Stimulated activated CD8-positive, alpha-beta memory T cell treated with anti-CD3 and anti-CD28 coated beads, Interleukin-7, amount 100 ng/mL, for 24 hours (primary cell): ENCODE results near the gene PAGR1.
"Not testable (repeated sequence)": the region's sequence is repeated elsewhere in the genome, so short reads cannot be mapped to it uniquely, and the experiment has no call there.

Source experiments
- DNase-seq: peaks from one replicate; pipeline ENCODE4 v3.0.0-alpha.2; 2020; ENCODE audit warnings: low read depth

The PAGR1 gene

DNA sequence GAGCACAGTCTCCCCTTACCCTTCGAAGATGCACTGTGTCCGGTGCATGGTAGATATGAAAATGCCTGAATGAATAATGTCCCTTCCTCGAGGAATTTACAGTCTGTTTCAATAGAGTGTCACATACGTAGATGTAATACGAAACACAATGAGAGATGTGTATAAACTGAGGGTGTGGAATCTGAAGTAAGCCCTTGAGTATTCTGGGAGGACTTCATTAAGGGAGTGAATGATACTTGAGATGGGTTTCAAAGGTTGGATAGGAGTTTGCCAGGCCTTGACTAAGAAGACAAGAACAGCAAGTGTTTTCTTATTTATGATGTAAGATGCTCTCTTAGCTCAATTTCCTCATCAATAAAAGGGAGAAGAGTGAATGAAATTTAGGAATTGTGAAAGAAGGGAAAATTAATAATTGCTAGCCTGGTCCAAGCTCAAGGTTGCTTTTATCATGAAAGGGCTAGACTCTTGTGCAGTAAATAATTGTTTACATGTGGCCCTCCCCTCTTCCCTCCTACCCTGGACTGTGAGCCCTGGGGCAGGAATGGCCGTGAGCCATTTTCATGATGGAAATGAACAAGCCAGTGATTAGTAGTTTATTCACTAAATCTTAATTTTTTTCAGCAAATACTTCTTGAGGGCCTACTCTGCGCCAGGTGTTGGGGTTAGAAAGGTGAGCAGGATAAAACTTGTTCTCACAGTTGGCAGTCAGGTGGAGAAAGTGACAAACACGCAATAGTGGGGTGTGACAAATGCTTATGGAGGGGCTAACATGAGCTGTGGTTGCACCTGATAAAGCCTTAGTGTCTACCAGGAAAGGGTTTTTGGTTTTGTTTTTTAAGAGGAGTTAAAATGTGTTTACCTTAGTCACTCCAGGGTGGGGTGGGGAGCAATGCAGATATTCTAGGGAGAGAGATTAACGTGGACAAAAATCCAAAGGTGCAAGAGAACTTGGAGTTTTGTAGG, 23.8 kb upstream of the PAGR1 start:
- DNase-seq, result no peak

DNA sequence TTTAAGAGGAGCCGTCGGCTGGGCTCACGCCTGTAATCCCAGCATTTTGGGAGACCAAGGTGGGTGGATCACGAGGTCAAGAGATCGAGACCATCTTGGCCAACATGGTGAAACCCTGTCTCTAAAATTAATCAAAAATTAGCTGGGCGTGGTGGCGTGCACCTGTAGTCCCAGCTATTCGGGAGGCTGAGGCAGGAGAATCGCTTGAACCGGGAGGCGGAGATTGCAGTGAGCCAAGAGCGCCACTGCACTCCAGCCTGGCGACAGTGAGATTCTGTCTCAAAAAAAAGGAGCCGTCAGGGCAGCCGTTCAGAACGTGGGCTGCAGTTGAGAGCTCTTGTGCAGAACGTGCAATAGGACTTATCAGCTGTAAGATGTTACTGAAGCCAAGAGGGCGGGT, 22.8 kb upstream of the PAGR1 start:
- DNase-seq, result not testable (repeated sequence)

DNA sequence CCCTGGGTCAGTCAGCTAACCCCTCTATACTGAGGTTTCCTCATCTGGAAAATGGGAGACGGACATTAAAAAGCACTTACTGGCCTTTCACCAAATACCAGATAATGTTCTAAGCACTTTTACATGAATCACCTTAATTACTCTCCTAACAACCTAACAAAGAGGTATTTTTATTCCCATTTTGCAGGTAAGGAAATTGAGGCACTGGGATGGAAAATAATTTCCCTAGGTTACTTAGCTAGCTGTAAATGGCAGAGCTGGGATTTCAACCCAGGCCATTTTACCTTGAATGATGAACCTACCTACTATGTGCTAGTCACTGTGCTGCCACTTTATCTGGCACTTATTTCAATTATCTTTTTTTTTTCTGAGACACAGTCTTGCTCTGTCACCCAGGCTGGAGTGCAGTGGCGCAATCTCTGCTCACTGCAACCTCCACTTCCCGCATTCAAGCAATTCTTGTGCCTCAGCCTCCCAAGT, 21.7 kb upstream of the PAGR1 start:
- no peak for DNase-seq

DNA sequence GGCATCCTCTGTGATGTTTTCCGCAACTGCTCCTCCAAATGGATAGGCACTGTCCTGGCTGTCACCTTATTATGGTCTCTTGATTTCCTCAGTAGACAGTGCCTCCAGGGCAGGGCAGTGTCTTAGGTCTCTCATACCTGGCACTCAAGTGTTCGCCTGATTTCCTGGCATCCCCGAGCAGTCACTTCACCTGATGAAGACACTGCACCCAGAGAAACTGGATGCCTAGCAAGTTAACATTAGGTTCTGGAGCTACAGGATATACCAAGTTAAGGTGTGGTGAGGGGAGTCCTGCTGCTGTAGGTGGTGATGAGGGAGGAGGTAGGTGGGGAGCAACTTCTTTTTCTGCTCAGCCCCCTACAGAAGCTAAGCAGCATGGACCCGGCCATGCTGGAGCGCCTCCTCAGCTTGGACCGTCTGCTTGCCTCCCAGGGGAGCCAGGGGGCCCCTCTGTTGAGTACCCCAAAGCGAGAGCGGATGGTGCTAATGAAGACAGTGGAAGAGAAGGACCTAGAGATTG, 13.5 kb upstream of the PAGR1 start:
- no peak for DNase-seq

DNA sequence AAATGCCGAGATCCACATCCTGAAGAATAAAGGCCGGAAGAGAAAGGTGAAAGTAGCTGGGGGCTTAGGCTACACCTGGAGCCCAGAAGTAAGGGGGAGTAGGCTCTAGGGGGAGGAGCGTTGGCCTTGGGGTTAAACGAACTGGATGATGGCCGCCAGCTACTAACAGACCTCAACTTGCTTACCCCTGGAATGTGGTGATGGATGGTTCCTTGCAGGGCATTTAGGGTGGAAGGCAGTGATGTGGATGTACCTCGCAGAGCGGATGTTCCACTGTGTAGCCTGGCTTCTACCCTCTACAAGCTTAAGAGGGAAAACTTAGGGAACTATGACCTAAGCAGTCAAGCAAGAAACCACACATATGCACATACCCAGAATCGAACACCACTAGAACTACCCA, 11.9 kb upstream of the PAGR1 start:
- DNase-seq, result no peak

DNA sequence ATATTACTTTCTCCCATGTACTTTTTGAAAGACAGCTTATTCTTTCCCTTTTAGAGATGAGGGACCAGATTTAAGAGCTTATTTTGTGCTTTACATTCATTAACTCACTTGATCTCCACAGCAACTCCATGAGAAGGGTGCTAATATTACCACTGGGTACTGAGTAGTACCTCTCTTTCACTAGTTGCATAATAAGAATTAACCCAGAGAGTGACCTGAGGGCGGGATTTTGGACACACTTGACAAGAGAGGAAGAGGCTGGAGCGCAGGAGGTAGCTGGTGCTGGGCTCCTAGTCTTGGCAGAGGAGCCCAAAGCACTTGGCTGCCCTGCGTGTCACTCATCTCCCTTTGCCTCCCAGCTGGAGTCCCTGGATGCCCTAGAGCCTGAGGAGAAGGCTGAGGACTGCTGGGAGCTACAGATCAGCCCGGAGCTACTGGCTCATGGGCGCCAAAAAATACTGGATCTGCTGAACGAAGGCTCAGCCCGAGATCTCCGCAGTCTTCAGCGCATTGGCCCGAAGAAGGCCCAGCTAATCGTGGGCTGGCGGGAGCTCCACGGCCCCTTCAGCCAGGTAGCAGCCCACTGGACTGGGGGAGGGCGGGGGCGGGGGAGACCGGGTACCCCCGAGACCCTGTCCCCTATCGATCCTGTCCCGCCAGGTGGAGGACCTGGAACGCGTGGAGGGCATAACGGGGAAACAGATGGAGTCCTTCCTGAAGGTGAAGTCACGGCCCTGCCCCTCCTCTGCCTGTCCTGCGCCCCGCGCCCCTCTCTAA, 11.3 kb upstream of the PAGR1 start:
- DNase-seq, result no peak

DNA sequence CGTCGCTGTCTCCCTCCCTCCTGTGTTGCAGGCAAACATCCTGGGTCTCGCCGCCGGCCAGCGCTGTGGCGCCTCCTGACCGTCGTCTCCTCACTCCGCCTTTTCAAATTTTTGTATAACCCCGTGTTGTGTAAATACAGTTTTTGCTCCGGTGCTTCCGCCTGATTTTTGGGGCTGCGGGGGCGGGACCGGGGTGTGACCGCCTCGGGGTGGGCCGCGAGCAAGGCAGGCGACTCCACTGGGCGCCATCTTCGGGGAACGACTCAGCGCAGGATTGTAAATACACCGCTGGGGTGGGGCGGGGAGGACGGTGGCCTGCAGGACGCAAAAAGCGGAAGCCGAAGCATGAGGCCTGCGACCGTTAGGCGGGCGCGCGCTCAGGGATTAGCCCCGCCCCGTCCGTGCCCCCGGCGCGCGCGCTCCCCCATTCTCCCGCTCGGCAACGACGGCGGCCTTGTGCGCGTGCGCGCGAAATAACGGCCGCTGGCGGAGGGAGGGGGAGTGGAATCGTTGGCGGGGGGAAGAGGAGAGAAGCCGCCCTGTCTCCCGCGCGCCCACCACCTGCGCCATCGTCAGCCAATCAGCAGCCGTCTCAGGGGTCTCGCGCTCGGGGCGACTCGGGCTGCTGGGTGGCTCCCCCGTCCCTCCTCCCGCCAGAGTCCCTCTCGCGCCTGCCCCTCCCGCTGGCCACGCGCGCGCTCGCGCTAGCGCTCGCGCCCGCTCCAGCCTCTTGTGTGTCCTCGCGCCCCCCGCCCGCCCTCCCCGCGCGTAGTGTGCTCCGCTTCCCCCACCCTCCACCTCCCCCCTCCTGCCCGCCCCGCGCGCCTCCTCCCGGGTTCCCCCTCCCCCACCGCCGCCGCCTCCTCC, 10.5 kb upstream of the PAGR1 start:
- peak; percentile 92 for DNase-seq

DNA sequence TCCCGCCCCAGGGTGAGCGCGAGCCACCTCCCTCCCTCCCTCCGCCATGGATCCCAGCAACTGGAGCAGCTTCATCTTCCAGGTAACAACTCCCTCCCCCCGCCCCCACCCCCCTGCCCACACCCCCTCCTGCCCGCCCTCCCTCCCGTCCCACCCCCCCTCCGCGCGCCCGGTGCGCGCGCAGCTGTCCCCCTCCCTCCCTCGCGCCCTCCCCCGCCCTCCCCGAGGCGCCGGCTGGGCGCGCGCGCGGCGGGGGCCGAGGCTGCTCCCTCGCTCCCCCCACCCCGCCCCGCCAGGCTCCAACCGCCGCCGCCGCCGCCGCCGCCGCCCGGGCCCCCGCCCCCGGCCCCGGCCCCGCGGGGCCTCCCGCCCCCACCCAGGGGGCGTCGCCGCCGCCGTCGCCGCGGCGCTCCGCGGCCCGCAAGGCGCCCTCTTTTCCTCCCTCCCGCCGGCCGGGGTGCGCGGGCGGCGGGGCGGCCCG, 9.8 kb upstream of the PAGR1 start, which contains the start of gene MAZ:
MAZ (plus strand) TSS at position 431 of the 481 bp plus-strand sequence. CDS start 173 bp downstream, outside the sequence.
- DNase-seq, result no peak

DNA sequence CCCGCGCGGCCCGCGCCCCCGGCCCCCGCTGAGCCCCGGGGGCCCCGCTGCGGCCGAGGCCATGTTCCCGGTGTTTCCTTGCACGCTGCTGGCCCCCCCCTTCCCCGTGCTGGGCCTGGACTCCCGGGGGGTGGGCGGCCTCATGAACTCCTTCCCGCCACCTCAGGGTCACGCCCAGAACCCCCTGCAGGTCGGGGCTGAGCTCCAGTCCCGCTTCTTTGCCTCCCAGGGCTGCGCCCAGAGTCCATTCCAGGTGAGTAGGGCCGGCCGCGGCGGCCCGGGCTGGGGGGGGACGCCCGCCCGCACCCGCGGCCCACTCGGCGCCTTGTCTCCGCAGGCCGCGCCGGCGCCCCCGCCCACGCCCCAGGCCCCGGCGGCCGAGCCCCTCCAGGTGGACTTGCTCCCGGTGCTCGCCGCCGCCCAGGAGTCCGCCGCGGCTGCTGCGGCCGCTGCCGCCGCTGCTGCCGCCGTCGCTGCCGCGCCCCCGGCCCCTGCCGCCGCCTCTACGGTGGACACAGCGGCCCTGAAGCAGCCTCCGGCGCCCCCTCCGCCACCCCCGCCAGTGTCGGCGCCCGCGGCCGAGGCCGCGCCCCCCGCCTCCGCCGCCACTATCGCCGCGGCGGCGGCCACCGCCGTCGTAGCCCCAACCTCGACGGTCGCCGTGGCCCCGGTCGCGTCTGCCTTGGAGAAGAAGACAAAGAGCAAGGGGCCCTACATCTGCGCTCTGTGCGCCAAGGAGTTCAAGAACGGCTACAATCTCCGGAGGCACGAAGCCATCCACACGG, 9.1 kb upstream of the PAGR1 start:
- no peak for DNase-seq

DNA sequence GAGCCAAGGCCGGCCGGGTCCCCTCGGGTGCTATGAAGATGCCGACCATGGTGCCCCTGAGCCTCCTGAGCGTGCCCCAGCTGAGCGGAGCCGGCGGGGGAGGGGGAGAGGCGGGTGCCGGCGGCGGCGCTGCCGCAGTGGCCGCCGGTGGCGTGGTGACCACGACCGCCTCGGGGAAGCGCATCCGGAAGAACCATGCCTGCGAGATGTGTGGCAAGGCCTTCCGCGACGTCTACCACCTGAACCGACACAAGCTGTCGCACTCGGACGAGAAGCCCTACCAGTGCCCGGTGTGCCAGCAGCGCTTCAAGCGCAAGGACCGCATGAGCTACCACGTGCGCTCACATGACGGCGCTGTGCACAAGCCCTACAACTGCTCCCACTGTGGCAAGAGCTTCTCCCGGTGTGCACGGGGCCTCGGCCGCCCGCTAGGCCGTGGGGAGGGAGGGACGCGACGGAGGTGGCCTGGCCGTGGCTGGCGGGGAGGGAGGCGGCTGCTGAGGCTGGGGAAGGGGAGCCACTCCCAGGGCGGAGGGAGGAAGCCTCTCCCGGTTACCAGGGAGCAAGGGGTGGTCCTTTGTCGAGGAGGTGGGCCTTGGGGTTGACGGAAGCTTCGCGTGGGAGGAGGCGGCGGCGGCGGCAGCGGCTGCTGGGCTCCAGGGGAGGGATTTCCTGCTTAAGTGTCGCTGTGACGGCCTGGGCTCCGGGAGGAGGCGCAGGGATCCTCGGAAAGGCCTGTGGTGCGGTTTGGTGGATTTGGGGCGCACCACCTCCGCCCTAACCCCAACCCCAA, 8.3 kb upstream of the PAGR1 start:
- peak; percentile 65 for DNase-seq

DNA sequence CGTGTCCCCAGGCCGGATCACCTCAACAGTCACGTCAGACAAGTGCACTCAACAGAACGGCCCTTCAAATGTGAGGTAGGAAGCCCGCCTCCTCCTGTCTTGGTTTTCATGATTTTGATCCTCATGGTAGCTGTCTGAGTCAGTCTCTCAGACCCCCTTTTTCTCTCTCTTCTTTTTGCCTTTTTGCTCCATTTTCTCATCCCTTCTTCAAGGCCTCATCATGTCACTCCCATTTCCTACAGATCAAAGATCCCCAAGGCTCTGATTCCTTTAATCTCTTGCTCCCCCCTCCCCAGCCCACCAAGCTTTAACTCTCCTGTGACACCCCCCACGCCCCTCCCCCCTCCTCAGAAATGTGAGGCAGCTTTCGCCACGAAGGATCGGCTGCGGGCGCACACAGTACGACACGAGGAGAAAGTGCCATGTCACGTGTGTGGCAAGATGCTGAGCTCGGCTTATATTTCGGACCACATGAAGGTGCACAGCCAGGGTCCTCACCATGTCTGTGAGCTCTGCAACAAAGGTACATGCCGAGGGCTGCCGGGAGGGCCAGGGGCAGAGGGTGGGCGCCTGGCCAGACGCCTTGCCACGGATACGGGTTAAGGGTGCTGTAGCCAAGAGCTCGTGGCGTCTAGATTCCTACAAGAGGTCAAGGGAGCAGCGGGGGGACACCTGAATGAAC, 7.6 kb upstream of the PAGR1 start:
- DNase-seq, result no peak

DNA sequence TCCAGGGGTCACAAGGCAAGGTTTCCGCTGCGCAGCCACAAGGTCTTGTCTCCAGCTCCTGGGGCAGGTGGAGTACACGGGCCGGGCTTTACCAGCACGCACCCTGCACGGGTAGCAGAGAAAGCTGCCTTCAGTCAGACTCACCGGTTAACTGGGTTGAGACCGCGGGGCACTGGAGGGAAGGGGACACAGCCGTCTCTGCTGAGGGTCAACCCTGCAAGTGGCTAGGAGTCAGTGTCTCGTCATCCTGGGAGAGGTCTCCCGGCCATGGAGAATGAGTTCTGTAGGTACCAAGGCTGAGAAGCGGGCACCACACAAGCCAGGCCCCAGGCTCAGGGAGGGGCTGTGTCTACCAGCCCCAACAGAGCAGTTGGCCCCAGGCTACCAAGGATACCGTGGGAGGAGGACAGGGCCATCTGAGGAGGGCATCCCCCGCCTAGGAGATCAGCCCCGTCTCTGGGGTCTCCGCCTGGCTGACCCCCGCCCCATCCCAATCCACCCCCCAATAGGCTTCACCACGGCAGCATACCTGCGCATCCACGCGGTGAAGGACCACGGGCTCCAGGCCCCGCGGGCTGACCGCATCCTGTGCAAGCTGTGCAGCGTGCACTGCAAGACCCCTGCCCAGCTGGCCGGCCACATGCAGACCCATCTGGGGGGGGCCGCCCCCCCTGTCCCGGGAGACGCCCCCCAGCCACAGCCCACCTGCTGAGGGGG, 6.8 kb upstream of the PAGR1 start:
- DNase-seq, result no peak

DNA sequence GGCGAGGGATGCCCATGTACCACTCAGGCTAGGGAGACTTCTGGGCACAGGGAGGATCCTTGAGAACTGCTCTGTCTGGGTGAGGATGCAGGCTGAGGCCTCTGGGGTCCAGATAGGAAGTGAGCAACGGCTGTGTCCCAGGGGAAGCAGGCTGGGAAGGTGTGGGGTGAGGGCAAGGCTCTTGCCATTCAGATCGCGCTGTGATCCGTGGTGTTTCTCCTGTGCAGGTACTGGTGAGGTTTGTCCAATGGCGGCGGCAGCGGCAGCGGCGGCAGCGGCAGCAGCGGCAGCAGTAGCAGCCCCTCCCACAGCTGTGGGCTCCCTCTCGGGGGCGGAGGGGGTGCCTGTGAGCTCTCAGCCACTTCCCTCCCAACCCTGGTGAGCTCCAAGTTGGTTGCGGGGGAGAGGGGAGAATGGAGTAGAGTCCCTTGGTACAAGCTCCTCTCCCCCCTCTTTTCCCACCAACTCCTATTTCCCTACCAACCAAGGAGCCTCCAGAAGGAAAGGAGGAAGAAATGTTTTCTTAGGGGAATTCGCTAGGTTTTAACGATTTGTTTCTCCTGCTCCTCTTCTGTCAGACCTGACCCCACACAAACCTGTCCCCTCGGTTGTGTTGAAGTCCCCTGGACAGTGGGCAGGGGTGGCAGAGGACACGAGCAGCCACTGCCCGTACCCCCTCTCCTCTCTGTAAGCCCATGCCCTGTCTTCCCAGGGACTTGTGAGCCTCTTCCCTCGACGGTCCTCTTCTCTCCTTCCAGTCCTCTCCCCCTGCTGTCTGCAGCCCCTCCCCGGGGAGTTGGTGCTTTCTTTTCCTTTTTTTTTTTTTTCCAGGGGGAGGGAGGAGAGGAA, 5.9 kb upstream of the PAGR1 start:
- no peak for DNase-seq

DNA sequence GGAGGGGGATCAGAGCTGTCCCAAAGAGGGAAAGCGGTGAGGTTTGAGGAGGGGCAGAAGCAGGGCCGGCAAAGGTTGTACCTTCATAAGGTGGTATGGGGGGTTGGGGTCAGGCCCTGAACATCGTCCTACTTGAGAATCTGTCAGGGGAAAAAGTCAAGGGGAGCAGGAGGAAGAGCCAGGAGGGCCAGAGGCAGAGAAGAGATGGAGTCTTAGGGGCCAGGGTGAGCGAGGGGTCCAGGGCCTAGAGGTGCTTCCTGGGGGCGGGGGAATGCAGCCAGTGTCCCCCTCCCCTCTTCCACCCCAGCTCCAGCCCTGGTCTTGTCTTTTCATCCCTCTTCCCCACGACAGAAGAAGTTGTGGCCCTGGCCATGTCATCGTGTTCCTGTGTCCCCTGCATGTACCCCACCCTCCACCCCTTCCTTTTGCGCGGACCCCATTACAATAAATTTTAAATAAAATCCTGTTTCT, 5.2 kb upstream of the PAGR1 start:
- no peak for DNase-seq

DNA sequence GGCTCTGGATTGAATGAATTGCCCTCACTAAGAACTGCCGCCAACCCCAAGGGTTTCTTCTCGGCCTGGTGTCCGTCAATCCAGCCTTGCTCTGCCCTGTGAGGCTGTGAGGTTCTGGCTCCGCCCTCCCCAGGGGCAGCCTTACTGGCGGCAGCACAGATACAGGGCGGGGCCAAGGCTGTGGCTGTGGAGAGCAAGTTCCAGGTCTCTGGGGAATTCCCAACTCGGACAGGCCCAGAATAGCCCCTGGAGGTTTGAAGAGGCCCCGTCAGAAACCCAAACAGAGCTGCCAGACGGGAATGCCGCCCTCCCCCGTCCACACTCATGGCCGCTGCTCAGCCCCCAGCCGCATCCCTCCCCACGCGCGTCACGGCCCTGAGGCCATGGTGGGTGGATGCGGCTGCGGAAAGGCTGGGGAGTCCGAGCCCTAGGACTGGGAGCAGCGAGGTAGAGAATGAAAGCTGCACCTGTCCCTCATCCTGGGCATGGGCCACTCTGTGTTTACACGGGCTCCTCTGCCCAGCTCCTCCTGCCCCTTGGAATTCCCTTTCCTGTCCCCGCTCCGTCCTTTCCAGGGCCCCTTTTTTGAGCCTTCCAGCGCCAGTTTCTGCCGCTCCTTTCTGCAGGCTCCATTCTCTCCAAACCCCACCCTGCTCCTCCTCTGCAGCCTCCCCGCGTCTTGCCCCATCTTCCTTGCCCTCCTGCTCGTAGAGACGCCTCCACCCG, 4.6 kb upstream of the PAGR1 start:
- no peak for DNase-seq

DNA sequence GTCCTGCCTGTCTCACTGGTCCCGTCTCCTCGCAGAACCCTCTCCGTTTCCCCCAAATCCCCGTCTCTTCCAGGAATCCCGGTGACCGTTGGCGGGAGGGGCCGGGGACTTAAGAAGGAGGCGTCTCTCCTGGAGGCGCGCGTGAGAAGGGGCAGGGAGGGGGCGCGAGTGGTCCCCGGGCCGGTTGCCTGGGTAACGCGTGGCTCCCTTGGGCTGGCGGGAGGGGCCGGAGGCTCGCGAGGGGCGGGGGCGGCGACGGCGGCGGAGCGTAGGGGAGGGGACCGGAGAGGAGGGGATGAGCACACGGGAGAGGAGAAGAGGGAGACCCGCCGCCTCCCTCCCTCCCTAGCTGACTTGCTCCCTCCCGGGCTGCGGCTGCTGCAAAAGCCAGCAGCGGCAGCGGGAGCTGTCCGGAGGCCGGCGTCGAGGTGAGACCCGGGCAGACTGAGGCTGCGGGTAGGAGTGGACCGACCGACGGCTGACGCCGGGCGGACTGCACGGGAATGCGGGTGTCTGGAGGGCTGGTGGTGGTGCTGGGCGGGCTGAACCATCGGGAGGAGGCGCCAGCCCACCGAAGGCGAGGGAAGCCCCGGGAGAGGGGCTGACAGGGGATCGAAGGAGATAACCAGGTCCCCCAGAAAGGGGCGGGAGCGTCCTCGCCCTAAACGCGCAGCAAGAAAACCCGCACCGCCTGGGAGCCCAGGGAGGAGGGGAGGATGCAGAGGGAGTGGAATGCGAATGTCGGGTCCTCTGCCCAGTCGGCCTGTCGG, 3.9 kb upstream of the PAGR1 start, which contains the start of gene PRRT2:
PRRT2 (plus strand) TSS at position 298 of the 770 bp plus-strand sequence. CDS start 862 bp downstream, outside the sequence.
- no peak for DNase-seq
